Measurements from ENCODE around the gene CNTN2.

The CNTN2 gene, protein sequence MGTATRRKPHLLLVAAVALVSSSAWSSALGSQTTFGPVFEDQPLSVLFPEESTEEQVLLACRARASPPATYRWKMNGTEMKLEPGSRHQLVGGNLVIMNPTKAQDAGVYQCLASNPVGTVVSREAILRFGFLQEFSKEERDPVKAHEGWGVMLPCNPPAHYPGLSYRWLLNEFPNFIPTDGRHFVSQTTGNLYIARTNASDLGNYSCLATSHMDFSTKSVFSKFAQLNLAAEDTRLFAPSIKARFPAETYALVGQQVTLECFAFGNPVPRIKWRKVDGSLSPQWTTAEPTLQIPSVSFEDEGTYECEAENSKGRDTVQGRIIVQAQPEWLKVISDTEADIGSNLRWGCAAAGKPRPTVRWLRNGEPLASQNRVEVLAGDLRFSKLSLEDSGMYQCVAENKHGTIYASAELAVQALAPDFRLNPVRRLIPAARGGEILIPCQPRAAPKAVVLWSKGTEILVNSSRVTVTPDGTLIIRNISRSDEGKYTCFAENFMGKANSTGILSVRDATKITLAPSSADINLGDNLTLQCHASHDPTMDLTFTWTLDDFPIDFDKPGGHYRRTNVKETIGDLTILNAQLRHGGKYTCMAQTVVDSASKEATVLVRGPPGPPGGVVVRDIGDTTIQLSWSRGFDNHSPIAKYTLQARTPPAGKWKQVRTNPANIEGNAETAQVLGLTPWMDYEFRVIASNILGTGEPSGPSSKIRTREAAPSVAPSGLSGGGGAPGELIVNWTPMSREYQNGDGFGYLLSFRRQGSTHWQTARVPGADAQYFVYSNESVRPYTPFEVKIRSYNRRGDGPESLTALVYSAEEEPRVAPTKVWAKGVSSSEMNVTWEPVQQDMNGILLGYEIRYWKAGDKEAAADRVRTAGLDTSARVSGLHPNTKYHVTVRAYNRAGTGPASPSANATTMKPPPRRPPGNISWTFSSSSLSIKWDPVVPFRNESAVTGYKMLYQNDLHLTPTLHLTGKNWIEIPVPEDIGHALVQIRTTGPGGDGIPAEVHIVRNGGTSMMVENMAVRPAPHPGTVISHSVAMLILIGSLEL

DNA sequence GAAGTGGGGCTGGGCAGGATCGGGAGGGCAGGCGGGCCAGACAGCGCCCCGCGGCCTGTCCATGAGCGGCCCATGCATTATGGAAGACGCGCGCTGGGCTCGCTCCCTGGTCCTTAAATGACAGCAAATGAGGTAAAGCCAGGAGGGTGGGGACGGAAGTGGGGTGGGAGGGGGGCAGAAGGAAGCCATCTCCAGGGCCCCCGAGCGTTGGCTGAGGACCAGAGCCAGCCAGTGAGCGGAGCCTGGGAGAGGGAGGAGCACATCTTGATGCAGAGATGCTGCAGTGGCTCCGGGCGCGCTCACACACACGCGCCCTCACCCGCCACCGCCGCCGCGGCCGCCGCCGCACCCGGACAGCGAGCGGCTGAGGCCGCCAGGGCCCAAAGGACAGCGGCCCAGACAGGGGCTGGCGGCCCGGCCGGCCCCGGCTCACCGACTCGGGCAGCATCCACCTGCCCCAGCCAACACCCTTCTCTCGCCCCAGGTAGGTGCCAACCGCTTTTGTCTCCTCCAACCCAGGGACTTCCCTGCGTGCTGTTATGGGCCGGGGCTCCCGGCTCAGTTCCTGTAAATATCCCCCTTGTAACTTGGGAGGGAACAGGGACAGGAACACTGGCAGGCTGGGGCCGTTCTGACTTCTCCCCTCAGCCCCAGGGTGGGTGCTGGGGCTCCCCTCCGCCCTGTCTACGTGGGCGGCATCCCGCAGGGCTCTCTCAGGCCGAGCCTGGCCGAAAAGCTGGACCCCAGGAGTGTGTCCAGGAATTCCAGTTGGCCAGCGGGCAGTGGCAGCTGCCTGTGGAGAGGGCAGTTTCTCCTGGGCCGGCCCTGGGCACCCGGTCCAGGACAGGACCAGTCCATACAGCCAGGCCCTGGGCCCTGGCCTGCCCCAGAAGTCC, at the start of gene CNTN2:
Gene CNTN2 (plus strand): TSS at position 302 of the 896 bp plus-strand sequence. CDS start 9,974 bp downstream, outside the sequence.
- no peak for DNase-seq (ENCODE audit: low spot score)

DNA sequence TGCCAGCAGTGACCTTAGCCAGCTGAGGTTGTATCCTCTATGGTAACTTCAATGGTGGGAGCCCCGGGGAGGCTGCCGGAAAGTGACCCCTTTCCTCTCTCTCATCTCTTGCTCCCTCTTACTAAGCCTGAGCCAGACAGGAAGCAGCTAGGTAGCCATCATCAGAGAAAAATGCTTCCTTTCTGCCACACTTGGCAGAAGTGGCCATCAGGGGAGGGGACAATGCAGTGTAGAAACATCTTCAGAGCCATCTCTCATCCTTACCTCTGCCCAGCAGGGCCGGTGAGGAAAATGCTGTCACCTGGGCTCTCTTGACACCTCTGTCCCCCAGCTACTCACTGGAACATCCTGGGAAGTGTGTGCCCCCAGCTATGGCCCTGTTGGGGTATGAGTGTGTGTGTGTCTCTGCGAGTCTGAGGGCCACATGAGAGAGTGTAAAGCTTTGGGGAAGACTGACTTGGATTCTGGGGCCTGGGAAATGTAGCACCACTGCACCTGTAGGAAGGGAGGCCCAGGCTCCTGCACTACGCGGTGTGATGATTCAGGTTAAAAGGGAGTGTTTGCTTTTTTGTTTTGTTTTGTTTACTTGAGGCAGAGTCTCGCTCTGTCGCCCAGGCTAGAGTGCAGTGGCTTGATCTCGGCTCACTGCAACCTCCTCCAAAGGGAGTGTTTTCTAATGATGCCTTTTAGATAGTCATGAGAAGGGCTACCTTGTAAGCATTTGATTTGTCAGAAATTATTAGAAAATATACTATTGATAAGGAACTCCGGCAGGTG, 48.7 kb upstream of the CNTN2 start:
- DNase-seq (ENCODE audit: low spot score), result no peak

DNA sequence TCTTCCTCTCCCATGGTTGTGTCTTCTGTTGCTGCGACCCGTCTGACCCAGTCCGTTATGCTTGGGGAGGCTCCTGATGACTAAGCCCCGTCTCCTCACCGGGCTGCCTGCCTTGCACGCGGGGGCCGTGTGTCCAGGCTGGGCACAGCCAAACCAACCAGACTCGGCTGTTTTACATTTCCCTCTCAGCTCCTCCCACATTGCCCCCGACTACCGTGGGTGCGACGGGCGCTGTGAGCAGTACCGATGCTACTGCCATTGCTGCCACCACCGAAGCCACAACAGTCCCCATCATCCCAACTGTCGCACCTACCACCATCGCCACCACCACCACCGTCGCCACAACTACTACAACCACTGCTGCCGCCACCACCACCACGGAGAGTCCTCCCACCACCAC, 46.0 kb upstream of the CNTN2 start:
- DNase-seq (ENCODE audit: low spot score), result no peak

DNA sequence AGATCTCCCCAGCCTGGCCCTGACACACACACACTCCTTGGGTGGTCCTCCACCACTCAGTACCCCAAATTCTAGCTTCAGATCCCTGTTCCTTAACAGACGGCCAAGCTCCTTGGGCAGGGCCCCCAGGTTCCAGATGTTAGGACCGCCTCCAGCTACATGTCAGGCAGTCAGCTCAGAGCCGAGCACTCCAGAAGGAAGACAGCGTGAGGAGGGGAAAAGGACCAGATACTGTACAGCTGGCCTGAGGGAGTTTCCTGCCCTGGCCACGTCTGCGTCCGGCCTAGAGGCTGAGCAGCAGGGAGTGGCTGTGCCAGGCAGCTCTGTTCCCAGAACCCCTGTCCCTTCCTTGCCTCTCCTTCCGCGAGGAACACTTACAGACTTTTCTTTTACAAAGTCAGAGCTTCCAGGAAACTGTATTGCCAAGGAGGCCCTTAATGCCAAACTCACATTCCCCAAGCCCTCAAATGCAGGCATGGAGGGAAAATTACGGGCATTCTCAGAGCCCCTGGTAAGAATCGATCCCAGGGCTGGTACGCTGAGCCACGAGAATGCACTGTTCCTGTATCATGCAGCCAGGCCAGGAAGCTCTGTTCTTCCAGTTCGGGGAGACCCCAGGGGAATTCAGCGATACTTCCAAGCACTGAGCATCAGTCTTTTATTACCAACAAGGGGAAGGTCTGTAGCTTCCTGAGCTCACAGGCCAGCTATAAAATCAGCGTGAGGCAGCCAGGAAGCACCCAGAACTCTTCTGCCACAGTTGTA, 45.2 kb upstream of the CNTN2 start:
- DNase-seq (ENCODE audit: low spot score), result no peak

DNA sequence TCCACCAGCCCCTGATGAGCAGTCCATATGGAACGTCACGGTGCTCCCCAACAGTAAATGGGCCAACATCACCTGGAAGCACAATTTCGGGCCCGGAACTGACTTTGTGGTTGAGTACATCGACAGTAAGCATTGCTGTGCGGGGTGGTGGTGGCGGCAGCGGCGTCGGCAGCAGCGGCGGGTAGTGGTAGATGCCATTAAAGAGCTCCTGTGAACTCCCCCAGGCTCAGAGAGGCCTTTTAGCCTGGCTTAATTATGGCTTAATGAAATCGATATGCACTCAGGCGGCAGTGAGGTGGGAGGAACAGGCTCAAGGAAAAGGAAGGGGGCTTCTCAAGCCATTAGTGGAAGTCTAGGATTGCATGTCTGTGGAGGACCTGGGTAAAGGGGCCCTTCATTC, 41.9 kb upstream of the CNTN2 start:
- DNase-seq (ENCODE audit: low spot score), result no peak

DNA sequence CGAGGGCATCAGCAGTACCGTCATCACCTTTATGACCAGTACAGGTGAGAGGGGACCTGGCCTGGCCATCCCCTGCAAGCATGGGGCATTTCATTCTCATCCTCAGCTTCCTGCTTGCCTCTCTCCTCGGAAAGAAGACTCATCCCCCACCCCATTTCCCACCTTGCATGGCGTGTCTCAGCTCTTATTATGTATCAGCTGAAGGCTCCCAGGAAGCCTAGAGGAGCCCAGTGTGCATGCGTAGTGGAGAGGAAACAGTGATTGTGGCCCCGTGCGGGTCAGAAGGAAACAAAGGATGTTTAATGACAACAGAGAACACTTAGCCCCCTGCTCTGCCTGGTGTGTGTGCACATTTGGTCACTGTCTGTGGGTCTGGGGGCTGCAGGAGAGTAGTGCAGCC, 40.3 kb upstream of the CNTN2 start:
- DNase-seq (ENCODE audit: low spot score), result no peak

DNA sequence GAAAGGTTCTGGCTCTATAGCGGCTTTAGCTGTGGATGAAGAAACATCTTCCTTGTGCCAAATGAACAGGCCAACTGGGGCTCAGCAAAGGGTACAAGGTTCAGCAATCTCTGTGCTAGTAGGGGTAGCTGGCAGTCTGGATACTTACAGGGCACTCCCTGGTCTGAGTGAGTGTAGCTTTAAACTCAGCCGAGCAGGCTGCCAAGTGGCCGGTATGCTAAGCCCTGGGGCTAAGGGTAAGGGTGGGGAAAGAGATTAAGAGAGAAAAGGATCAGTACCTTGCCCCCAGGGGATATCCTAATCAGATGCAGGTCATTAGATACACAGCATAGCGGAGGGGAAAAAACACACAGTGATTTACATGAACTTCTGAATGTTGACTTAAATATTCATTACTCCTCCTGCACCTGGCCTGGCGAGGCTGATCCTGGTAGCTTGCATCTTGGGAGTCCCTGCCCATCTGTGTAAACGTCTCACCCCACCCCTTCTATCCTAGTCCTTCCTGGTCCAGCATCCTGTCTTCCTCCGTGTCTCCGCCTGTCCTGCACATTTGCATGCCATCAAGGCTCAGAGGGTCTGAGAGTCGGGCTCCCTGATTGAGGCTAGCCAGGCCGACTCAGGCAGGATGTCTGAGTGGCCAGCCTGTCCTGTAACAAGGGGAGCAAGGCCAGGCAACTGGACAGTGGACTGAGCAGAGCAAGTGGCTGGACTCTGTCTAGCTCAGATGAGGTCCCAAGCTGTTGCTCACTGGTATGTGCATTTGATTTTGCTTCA, 39.5 kb upstream of the CNTN2 start:
- no peak for DNase-seq (ENCODE audit: low spot score)

DNA sequence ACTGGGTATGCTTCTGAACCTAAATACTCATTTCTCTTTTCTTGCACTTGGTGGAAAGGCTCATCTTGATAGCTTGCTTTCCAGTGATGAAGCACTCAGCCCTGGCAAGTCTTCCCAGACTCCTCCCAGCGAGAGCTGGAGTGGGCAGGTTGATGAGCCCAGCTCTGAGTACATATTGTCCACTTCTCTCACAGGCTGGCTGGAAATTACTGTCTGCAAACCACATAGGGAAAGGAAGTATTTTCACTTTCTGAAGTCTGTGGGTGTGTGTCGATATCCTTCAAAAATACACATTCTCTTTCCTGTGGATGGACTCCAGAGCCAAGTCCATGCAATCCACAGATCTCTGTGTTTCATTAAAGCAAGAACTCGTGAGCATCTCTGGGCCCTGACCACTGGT, 38.7 kb upstream of the CNTN2 start:
- no peak for DNase-seq (ENCODE audit: low spot score)

DNA sequence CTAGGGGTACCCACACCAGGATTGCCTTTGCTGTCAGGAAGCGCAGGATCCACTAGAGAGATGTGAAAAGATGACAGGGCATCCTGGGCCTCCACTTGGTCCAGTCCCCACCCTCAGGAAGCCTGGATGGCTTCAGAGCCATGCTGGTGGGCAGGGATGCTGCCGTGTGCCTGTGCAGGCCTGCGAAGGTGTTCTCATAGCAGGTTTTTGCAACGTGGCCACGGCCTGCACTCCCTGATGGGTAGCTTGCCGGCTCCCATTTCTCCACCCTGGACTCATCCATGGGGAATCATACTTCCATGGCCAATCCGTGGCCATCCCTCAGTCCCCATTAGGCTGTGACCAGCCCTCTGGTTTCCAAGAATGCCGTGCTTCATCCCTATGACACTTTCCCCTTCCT, 34.1 kb upstream of the CNTN2 start:
- no peak for DNase-seq (ENCODE audit: low spot score)

DNA sequence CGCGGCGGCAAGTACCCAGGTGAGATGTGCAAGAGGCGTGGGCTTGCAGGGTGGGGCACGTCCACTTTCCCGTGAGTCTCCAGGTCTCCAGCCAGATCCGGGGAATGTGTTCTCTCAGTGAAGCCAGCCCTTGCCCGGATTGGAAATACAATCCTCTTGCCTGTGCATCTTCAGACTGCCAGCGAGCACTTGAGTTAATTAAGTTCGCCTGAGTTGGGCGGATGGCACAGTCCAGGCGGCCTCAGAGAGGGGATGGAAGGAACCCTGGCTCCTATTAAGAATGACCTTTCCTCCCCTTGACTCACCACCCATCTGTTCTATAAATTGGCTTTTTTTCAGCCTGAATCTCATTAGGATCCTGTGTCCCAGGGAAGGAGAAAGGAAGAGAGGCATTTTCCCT, 33.3 kb upstream of the CNTN2 start:
- no peak for DNase-seq (ENCODE audit: low spot score)

DNA sequence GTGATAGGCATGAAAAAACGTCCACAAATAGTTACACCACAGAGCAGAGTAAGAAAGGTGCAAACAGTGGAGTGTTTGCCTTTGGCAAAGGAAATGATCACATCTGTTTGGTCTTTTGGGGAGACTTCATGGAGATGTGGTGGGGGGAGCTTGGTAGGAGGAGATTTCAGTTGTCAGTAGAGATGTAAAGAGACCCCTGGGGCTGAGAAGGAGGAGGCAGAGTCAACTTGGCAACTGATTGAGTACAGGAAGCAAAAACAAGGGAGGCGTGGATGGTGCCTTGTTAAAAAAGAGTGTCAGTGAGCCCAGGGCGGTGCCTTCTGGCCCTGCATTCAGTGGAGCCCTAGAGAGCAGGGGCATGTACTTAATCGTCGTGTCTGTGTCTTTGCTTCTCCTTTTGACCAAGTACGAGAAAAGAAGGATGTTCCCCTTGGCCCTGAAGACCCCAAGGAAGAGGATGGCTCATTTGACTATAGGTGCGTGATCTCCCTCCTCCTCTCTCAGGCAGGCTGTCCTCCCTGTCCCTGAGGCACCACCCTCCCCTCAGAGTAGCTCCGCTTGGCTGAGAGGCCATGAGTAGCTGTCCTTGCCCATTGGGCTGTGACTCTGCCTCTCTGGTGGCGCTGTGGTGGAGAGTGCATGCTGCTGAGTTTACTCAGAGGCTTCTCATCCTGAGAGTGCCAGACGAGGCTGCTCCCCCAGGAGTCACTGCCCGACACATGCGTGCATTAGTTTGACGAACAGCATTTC, 30.4 kb upstream of the CNTN2 start:
- DNase-seq (ENCODE audit: low spot score), result no peak

DNA sequence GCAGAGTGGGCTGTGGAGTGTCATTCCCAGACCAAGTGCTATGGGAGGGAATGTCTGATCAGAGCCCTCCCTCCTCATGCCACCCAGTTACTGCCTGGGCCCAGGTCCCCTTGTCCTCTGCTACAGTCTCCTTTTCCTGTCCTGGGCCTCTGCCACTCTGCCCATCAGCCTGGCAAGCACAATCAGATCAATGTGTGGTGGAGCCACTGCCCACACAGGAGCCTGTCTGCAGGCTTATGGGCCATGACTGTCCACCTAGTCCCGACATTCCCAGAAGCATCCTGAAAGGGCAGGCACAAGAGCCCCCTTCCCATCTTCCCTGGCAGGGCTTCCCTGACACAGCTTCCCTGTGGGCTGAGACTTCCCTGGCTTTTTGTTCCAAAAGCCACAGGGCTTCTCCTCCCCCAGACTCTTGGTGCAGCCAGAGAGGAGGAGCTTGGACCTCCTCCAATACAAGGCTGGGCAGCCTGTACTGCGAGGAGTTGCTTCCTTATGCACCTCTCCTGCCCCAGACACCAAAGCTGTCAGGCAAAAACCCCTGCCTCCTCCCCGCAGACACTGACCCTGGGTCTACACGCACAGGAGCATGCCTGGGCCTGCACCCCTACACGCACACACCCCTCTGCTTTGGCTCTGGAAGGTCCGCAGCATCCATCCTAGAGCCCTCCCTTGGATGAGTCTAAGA, 29.2 kb upstream of the CNTN2 start:
- no peak for DNase-seq (ENCODE audit: low spot score)

DNA sequence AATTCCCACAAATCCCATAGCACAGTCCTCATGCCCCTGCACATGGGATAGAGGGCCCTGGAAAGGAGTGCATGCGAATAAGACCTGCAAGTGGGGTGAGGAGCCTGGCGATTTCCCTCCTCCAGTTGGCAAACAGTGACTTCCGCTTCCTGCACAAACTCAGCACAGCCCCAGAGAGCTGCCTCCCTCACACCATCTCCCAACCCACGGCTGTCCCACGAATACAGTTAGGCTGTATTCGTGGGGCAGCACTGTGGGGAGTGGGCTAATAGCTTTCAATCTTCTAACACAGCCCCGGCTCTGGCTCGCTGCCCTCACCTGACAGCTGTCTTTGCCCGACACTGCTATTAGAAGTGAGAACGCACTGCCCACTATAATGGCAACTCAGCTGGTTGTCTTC, 28.2 kb upstream of the CNTN2 start:
- no peak for DNase-seq (ENCODE audit: low spot score)

DNA sequence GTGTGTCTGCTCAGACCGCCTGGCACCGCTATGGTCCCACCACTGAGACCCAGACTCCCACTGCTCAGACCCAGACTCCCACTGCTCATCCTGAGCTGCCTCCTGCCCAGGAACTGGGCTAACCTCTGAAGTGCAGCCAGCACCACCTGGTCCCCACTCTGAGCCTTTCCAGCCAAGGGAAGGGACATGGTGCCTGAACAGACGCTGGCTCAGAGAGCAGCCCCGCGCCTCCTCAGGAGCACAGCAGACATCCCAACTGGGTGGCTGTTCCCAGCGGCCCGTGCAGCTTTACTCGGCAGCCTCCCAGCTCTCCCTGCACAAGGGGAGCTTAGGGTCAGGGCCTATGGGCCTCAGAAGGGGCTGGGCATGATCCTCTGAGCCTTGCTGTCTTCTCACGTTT, 27.8 kb upstream of the CNTN2 start:
- DNase-seq (ENCODE audit: low spot score), result no peak

DNA sequence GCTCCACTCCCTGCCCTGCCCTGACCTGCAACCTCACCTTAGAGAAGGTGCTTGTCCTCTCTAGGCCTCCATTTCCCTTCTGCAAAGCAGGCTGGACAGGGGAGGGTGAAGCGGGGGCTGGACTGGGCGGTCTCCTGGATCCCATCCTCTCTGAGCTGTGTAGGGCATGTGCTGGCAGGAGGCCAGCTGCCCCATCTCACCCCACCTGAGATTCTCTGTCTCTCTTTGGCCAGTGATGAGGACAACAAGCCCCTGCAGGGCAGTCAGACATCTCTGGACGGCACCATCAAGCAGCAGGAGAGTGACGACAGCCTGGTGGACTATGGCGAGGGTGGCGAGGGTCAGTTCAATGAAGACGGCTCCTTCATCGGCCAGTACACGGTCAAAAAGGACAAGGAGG, 26.9 kb upstream of the CNTN2 start:
- DNase-seq (ENCODE audit: low spot score), result no peak

DNA sequence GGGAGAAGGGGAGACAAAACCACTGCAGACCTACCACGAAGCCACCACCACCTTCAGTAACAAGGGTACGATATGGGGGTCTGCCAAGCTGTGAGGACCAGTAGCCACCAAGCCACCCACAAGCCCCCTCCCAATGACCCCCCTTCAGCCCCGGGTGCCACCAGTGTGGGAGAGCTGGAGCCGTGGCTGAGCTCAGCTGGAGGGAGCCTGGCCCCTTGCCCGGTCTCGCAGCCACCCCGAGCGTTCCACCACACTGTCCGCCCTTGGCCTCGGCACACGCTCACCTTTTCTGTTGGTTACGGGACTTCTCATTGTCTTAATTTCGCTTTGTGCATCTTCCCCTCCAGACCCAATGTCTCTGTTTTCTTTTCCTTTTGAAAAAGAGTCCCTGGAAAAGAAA, 26.4 kb upstream of the CNTN2 start:
- DNase-seq (ENCODE audit: low spot score), result no peak

DNA sequence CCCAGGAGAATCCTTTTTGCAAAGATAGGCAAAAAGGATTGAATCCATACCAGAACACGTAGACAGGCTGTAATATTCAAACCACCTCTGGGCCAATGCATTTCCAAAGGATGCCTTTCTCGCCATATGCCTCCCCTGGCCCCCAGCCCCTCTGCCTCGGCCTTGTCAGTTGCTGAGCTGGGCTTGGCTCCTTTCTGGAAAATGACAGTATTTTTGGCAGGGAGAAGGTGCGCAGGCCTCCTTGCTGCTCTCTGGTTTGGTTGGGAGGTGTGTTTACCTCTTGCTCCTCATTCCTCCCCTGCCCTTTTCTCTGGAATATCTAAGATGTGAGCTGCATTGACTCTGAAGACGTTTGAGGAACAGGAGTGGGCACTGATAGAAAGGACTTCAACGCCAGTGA, 26.0 kb upstream of the CNTN2 start:
- DNase-seq (ENCODE audit: low spot score), result no peak

DNA sequence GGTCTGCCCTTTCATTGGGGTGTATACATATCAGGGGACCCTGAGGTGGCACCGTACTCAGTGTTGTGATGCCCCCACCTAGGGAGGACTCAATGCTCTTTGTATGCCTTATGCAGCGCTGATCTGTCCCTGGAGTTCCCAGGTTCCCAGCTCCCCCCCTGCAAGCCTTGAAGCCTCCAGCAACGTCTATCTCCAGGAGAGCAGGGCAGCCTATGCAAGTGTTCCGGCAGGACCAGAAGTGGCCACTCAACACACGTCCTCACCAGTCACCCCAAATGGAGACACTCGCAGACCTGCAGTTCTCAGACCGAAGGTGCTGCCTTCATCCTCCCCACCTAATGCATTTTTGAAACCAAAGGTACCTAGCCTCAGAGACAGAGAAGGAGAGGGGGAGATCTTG, 25.2 kb upstream of the CNTN2 start:
- no peak for DNase-seq (ENCODE audit: low spot score)
